Measurements from ENCODE around the gene RIPK1.

DNA sequence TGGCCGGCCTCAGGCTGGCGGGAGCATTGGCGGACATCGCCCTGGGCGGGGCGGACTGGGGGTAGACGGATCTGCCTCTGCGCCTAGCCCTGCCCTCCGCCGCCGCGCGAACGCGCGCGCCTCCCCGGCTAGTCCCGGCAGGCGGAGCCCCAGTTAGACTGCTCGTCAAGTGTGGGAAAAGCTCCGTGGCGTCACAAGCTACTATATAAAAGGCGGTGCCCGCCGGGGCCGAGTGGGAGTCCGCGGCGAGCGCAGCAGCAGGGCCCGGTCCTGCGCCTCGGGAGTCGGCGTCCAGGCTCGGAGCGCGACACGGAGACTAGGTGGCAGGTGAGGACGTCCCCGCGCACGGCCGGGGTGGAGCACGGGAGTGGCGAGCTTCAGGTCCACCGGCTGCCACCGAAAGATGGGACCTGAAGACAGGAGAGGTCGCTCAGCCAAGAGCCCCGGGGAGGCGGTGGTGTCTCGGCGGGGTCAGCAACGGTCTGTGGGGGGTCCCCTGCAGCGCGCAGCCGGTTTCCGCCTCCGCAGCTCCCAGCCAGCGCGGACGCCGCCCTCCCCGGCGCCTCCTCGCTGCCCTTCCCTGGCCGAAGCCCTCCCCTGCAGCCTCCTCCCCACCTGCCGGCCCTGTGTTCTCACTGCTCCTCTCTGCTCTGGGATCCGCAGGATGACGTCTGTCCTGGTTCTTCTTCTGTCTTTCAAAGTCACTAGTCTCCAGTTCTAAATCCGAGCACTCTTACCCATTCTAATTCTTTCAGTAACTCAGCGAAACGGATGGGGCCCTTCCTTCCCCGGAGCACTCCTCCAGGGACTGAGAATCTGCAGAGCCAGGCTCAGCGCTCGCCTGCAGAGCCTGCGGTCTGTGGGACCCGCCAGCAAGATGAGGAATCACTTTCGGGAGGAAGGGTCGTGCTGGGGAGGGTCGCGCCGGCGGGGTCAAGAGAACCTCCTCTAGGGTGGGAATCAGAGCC is 4.3 kb upstream of the RIPK1 start:
- no peak for TF ChIP-seq EZH2 (IDR thresholded peaks at IDR 0.05; ENCODE audit: borderline replicate concordance, low read depth, low read length, severe bottlenecking)
- TF ChIP-seq, protein P1, sequence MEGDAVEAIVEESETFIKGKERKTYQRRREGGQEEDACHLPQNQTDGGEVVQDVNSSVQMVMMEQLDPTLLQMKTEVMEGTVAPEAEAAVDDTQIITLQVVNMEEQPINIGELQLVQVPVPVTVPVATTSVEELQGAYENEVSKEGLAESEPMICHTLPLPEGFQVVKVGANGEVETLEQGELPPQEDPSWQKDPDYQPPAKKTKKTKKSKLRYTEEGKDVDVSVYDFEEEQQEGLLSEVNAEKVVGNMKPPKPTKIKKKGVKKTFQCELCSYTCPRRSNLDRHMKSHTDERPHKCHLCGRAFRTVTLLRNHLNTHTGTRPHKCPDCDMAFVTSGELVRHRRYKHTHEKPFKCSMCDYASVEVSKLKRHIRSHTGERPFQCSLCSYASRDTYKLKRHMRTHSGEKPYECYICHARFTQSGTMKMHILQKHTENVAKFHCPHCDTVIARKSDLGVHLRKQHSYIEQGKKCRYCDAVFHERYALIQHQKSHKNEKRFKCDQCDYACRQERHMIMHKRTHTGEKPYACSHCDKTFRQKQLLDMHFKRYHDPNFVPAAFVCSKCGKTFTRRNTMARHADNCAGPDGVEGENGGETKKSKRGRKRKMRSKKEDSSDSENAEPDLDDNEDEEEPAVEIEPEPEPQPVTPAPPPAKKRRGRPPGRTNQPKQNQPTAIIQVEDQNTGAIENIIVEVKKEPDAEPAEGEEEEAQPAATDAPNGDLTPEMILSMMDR (IDR thresholded peaks at IDR 0.05; ENCODE audit: borderline replicate concordance, extremely low read depth, low read length, poor library complexity, severe bottlenecking) = no peak
